HepG2 (cell line): ENCODE measurements around the gene TEAD4. TPM values are rescaled to one million over a fixed set of nuclear protein-coding genes. Genes with fewer than 3 reads are reported as not detected.
A peak's percentile ranks its signal among the peaks of the same experiment; 100 is the strongest.

Source experiments
- ADNP ChIP-seq: sonication (generic); formaldehyde crosslinking; IDR thresholded peaks from 2 replicates; pipeline ENCODE4 v1.4.0; 2020; ENCODE audit warnings: missing genetic modification reagents
- ARID5B ChIP-seq: IDR thresholded peaks from 2 replicates; pipeline ENCODE4 v1.4.0; 2020; ENCODE audit warnings: mild to moderate bottlenecking, missing genetic modification reagents
- BRD4 ChIP-seq: sonication (generic); formaldehyde crosslinking; IDR thresholded peaks from 2 replicates; pipeline ENCODE4 v1.4.0; 2020; ENCODE audit warnings: missing genetic modification reagents
- E2F5 ChIP-seq: sonication (generic); formaldehyde crosslinking; conservative IDR thresholded peaks from 2 replicates; pipeline ENCODE4 v1.4.0; 2020; ENCODE audit warnings: missing genetic modification reagents
- FOXM1 ChIP-seq: sonication (generic); formaldehyde crosslinking; IDR thresholded peaks from 2 replicates; pipeline ENCODE4 v1.5.0; 2020; ENCODE audit warnings: missing genetic modification reagents
- MLLT10 ChIP-seq: sonication (generic); formaldehyde crosslinking; IDR thresholded peaks from 2 replicates; pipeline ENCODE4 v1.4.0; 2020; ENCODE audit warnings: missing genetic modification reagents
- SMAD3 ChIP-seq: sonication (generic); formaldehyde crosslinking; IDR thresholded peaks from 2 replicates; pipeline ENCODE4 v1.4.0; 2020; ENCODE audit warnings: missing genetic modification reagents
- SPEN ChIP-seq: sonication (generic); formaldehyde crosslinking; IDR thresholded peaks from 2 replicates; pipeline ENCODE4 v1.5.1; 2020; ENCODE audit warnings: low read depth, mild to moderate bottlenecking, missing genetic modification reagents
- SSRP1 ChIP-seq: IDR thresholded peaks from 2 replicates; pipeline ENCODE4 v1.6.1; 2016; ENCODE audit warnings: control low read depth
- TFAP4 ChIP-seq: sonication (generic); IDR thresholded peaks from 2 replicates; pipeline ENCODE4 v1.6.1; 2016; ENCODE audit warnings: low read depth, borderline replicate concordance
- THYN1 ChIP-seq: sonication (generic); formaldehyde crosslinking; IDR thresholded peaks from 2 replicates; pipeline ENCODE4 v1.8.1; 2023; ENCODE audit warnings: low read depth, mild to moderate bottlenecking, moderate library complexity, missing genetic modification reagents, borderline replicate concordance
- TP53 ChIP-seq: sonication (generic); formaldehyde crosslinking; conservative IDR thresholded peaks from 2 replicates; pipeline ENCODE4 v1.4.0; 2020; ENCODE audit warnings: missing genetic modification reagents
- YY1 ChIP-seq: IDR thresholded peaks from 2 replicates; pipeline ENCODE4 v1.6.1; 2011; ENCODE audit warnings: low read length, low read depth, moderate library complexity, mild to moderate bottlenecking; ENCODE audit not compliant: insufficient read depth, insufficient replicate concordance
- ZBTB7B ChIP-seq: sonication (generic); formaldehyde crosslinking; IDR thresholded peaks from 2 replicates; pipeline ENCODE4 v1.4.0; 2020; ENCODE audit warnings: missing genetic modification reagents
- ZNF235 ChIP-seq: sonication (generic); formaldehyde crosslinking; IDR thresholded peaks from 2 replicates; pipeline ENCODE4 v1.8.1; 2023; ENCODE audit warnings: mild to moderate bottlenecking, missing genetic modification reagents, borderline replicate concordance
- ZNF280B ChIP-seq: sonication (generic); formaldehyde crosslinking; IDR thresholded peaks from 2 replicates; pipeline ENCODE4 v1.5.0; 2020; ENCODE audit warnings: missing genetic modification reagents, mild to moderate bottlenecking, borderline replicate concordance
- ZNF292 ChIP-seq: sonication (generic); formaldehyde crosslinking; IDR thresholded peaks from 2 replicates; pipeline ENCODE4 v1.8.1; 2022; ENCODE audit warnings: mild to moderate bottlenecking, low read depth, missing genetic modification reagents, borderline replicate concordance
- ZNF510 ChIP-seq: sonication (generic); formaldehyde crosslinking; IDR thresholded peaks from 2 replicates; pipeline ENCODE4 v1.4.0; 2020; ENCODE audit warnings: low read depth, mild to moderate bottlenecking, missing genetic modification reagents
- ZNF574 ChIP-seq: sonication (generic); formaldehyde crosslinking; IDR thresholded peaks from 2 replicates; pipeline ENCODE4 v1.4.0; 2020; ENCODE audit warnings: missing genetic modification reagents
- ZNF580 ChIP-seq: IDR thresholded peaks from 2 replicates; pipeline ENCODE4 v1.6.1; 2016; ENCODE audit warnings: low read depth, borderline replicate concordance
- ZNF615 ChIP-seq: sonication (generic); formaldehyde crosslinking; IDR thresholded peaks from 2 replicates; pipeline ENCODE4 v1.5.0; 2020; ENCODE audit warnings: mild to moderate bottlenecking, missing genetic modification reagents, borderline replicate concordance
- polyA plus RNA-seq, 8 experiments: library from polyadenylated mRNA; depleted of rRNA in 3 of 8; stranded (reverse) in 7 of 8; unstranded in 1 of 8; fragments of >200 nt; fragmentation: Illumina TruSeq in 4 of 8; extraction: Trizol in 4 of 8; gene quantifications; 2 replicates each; pipeline versions ENCODE4 v1.2.1 to v1.2.3, GENCODE V29; 2011 to 2016; ENCODE audit warnings: low read depth in 4 of 8, missing spikeins in 1 of 8, mixed read lengths in 1 of 8; ENCODE audit not compliant: insufficient read depth in 1 of 8
- total RNA-seq, 5 experiments: library from RNA; depleted of rRNA; stranded (reverse); fragments of >200 nt; fragmentation: Illumina TruSeq; extraction: Trizol; gene quantifications; 2 replicates each; pipeline ENCODE4 v1.2.3, GENCODE V29; 2016; ENCODE audit warnings: low read depth in 1 of 5

The TEAD4 gene
- total and polyA plus RNA-seq, 2 of the 13 experiments (the other 11 are each of a cell fraction or from before 2014, with no cell fraction given), result 45.0 to 69.4 TPM

GRCh38 chr12:2959192-2959504, at the start of gene TEAD4 (continued):
- TF ChIP-seq ADNP (CRISPR knock-in tag), result no peak
- TF ChIP-seq ZNF574, result no peak
- peak; percentile 59; the same call in 1 of the 2 replicates for TF ChIP-seq E2F5
- TF ChIP-seq ZNF615, result no peak
- TF ChIP-seq BRD4 (CRISPR knock-in tag), result no peak
- no peak for TF ChIP-seq FOXM1 (CRISPR knock-in tag)
- TF ChIP-seq YY1, result peak; percentile 13
- no peak for TF ChIP-seq TP53 (CRISPR knock-in tag)
- 0 out of 2 replicates have a peak, but pooled peaks have one; percentile 13 for TF ChIP-seq SMAD3
- TF ChIP-seq SSRP1, result no peak
- TF ChIP-seq MLLT10 (CRISPR knock-in tag), result no peak
- TF ChIP-seq ARID5B, result peak; percentile 39; the same call in 1 of the 2 replicates
- no peak for TF ChIP-seq ZNF280B (CRISPR knock-in tag)
- no peak for TF ChIP-seq ZNF292 (CRISPR knock-in tag)
- no peak for TF ChIP-seq ZNF235 (CRISPR knock-in tag)
- TF ChIP-seq THYN1 (CRISPR knock-in tag), result no peak
- TF ChIP-seq ZNF510 (CRISPR knock-in tag), result no peak
- TF ChIP-seq SPEN (CRISPR knock-in tag), result peak; percentile 54; the same call in 1 of the 2 replicates
- no peak for TF ChIP-seq ZNF580
- no peak; the same call in 1 of the 2 replicates for TF ChIP-seq TFAP4
- TF ChIP-seq ZBTB7B (CRISPR knock-in tag), result peak; percentile 4; the same call in 1 of the 2 replicates
